HG03342 (cell line): ENCODE results near the gene CDC27.
"Not testable (repeated sequence)": the region's sequence is repeated elsewhere in the genome, so short reads cannot be mapped to it uniquely, and the experiment has no call there.

Source experiments
- ATAC-seq: cut with Tn5 transposase; IDR thresholded peaks from one replicate; pipeline ENCODE4 v1.9.1; 2021; ENCODE audit warnings: mild to moderate bottlenecking, moderate library complexity; ENCODE audit not compliant: unreplicated experiment

CDC27 gene

GRCh38 chr17:47220531-47220999, 31.5 kb upstream of the CDC27 start:
- ATAC-seq: no peak

- ATAC-seq: no peak
Measured at GRCh38 chr17:47219621-47220475, 30.8 kb upstream of the CDC27 start.

- ATAC-seq: no peak
Measured at GRCh38 chr17:47218896-47219430, 29.9 kb upstream of the CDC27 start.

- not testable (repeated sequence) for ATAC-seq
Measured at GRCh38 chr17:47217279-47217678, 28.2 kb upstream of the CDC27 start.

GRCh38 chr17:47216821-47217220, 27.7 kb upstream of the CDC27 start:
- not testable (repeated sequence) for ATAC-seq

- no peak for ATAC-seq
Measured at GRCh38 chr17:47214931-47215330, 25.8 kb upstream of the CDC27 start.

GRCh38 chr17:47213540-47213939, 24.4 kb upstream of the CDC27 start:
- ATAC-seq: no peak

- no peak for ATAC-seq
Measured at GRCh38 chr17:47212458-47212857, 23.4 kb upstream of the CDC27 start.

GRCh38 chr17:47210779-47211178, 21.7 kb upstream of the CDC27 start:
- ATAC-seq: no peak

GRCh38 chr17:47210105-47210504, 21.0 kb upstream of the CDC27 start:
- no peak for ATAC-seq

GRCh38 chr17:47209499-47209898, 20.4 kb upstream of the CDC27 start:
- ATAC-seq: no peak

- ATAC-seq: no peak
Measured at GRCh38 chr17:47208744-47209488, 19.8 kb upstream of the CDC27 start, which contains the start of gene MYL4. Gene MYL4, plus strand, starts transcription at chr17:47209348. Its CDS starts 75 bp downstream, at chr17:47209423.

- no peak for ATAC-seq
Measured at GRCh38 chr17:47207143-47208067, 18.3 kb upstream of the CDC27 start.

GRCh38 chr17:47205419-47205963, 16.4 kb upstream of the CDC27 start:
- peak; percentile 59 for ATAC-seq

- ATAC-seq: peak; percentile 36
Measured at GRCh38 chr17:47204722-47205418, 15.8 kb upstream of the CDC27 start.

- ATAC-seq: no peak
Measured at GRCh38 chr17:47203984-47204721, 15.1 kb upstream of the CDC27 start.

GRCh38 chr17:47201166-47201565, 12.1 kb upstream of the CDC27 start:
- ATAC-seq: no peak

GRCh38 chr17:47200325-47200664, 11.2 kb upstream of the CDC27 start:
- ATAC-seq: no peak
